Adipose tissue (tissue), 3 donors: Measurements from ENCODE around the gene SPAG8. TPM values are rescaled to one million over a fixed set of nuclear protein-coding genes. Genes with fewer than 3 reads are reported as not detected.

Experiments
- H3K27ac ChIP-seq: one replicate; pipeline ENCODE4 v1.5.1; 2013; ENCODE audit warnings: low read depth, low read length
- WGBS, 3 donors: extraction: QIAGEN DNeasy Blood & Tissue Kit; methylation state at CpG; one replicate each; pipeline ENCODE4 v1.1.7; 2013; 5-methylcytosine and 5-hydroxymethylcytosine counted together
- polyA plus RNA-seq, 3 donors: library from polyadenylated mRNA; stranded (reverse); fragments of 200-250 nt; gene quantifications; one replicate each; pipeline ENCODE4 v1.2.3, GENCODE V29; 2013
- donor health status: healthy with polysubstance abuse.
- donor health status: Bipolar disorder and iron deficiency.
- donor health status: healthy.

SPAG8 gene
- under 1 TPM; 0.78 to 0.90 (median 0.80) TPM for polyA plus RNA-seq

DNA sequence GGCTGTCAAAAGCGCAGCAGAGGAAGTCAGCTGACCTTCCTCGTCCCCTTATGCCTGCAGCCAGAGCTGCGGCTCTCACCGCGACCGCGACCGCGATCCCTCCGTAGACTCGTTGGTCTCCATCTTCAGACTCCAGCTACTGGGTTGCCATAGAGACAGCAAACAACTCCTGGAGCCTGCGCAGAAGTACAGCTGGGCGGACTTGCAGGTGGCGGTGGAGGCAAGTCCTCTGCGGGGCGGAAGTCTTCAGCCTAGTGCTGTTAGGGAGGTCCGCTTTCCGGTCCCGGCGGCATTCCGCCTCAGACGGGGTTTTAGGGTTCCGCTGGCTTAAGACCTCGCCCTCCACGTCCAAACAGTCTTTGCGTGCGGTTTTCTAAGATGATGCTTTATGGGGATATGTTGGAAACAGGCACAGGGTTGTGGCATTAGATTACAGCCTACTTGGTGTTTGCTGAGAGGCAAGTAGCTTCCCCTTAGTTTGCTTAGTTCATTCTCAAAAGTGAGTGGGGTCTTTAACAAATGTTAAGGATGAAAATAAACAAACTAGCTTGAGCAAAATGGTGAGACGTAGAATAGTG, at the start of gene SPAG8:
TSS of gene SPAG8 (minus strand) at position 238 of the 578 bp plus-strand sequence. CDS start at position 123, 115 bp downstream.
- 1 to 2% (median 2%) methylated on average over 28 of the region's 28 CpGs for WGBS, 3 donors
- H3K27ac ChIP-seq = no peak within 1 kb of the TSS

DNA sequence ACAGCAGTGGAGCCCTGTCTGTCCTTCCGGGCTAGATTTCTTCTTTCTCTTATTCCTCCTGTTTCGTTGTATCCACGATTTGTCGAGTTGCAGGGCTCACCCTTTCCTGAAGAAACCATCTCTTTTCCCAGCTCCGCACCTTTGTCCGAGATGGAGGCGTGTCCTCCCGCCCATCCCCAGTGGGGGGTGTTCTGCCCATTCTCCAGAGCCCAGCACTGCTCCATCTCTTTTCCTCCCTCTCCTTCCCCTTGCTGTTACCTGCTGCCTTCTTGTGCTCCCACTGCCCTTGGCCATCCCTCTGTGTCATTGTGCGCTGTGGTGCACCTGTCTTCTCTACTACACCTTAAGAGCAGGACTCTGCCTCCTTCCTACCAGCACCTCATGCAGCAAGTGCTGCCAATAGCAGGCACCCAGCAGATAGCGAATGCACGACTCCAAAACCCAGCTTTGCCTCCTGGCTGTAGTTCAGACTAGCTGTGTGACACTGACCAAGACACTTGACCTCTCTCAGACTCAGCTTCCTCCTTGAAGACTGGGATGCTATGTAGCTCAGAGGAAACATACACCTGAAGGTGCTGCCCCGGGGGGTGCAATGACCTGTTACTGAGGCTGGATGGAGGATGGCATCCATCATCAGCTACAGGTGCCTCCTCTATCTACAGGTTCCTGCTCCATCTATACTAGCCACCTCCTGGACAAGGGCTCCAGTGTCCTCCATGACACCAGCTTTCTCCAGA, 49.3 kb upstream of the SPAG8 start:
- no peak overlapping the region for H3K27ac ChIP-seq
- WGBS, 3 donors = 50 to 72% (median 69%) methylated on average over 12 of the region's 12 CpGs

GRCh38 chr9:35859990-35860339, 47.9 kb upstream of the SPAG8 start:
- H3K27ac ChIP-seq = no peak overlapping the region
- WGBS, 3 donors = 41 to 43% (median 42%) methylated on average over 3 of the region's 3 CpGs

DNA sequence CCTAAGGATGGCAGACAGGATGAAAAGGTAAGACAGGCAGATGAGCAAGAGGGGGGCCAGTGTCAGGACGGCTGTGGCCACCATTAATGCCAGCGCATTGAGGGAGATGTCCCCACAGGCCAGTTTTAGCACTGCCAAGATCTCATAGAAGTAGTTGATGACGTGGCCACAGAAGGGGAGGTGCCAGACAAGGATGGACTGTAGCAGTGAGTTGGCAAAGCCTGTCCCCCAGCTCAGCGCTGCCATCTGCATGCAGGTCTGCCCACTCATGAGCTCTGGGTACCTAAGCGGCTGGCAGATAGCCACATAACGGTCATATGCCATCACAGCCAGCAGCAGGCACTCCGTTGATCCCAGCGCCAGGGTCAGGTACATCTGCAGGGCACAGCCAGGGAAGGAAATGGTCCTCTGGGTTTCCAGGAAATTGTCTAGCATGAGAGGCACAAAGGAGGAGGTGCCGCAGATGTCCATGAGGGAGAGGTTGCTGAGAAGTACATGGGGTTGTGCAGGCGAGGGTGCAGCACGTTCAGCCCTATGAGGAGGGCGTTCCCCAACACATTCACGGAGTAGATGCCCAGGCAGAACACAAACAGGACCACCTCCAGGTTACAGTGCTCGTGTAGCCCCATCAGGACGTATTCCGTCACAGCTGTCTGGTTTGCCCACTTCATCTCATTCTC, 47.4 kb upstream of the SPAG8 start:
- 54 to 58% (median 56%) methylated on average over 16 of the region's 16 CpGs for WGBS, 3 donors
- no peak overlapping the region for H3K27ac ChIP-seq

- 55 to 78% (median 59%) methylated on average over 5 of the region's 5 CpGs for WGBS, 3 donors
- no peak overlapping the region for H3K27ac ChIP-seq
Observed at GRCh38 chr9:35858458-35858857, 46.4 kb upstream of the SPAG8 start.

GRCh38 chr9:35856882-35857281, 44.8 kb upstream of the SPAG8 start:
- WGBS, 3 donors = 81 to 88% (median 86%) methylated on average over 5 of the region's 5 CpGs
- no peak overlapping the region for H3K27ac ChIP-seq

DNA sequence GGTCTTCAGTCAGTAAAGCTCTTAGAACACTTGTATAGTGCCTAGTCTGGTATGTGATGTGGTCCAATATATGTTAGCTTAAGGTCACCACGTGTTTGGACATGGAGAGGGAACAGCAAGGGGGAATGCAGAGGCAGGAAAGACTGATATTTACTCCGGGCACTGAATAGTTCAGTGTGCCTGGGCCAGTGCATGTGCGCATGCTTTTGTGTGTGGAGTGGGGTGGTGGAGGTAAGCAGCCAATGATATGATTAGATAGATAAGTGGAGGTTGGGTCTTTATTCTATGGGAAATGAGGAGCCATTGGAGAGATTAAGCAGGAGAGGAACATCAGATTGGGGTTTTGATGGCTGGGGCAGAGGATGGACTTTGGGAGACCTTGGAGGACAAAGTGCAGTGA, 44.1 kb upstream of the SPAG8 start:
- H3K27ac ChIP-seq = no peak overlapping the region
- 72 to 80% (median 74%) methylated on average over 3 of the region's 3 CpGs for WGBS, 3 donors

DNA sequence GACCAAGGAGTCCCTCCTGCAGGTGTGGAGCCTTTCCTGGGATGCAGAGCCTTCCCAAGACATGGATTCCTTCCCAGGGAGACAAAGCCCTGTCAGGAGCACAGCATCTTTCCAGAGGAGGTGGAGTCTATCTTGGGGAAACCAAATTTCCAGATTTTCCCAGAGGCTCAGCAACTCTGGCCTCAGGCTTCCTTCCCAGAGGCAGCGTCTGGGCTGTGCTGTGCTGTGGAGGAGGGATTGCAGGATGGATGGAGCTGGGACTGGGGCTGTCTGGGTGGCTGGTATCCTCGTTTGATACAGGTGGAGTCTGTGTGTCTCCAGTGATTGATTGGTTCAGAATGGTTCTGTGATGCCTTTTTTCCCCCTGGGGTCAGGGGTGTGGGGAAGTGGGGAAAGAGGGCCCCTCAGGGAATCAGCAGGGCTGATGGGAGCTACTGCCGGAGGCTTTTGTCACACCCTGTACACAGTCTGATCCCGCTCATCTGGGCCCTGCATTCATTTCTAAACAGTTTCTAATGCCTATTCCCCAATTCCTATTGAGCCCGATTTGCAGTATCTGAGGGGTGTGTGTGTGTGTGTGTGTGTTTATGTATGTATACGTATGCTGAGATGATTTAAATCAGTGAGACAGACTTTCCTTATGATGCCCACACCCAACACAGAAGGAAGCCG, 42.2 kb upstream of the SPAG8 start:
- 81 to 88% (median 87%) methylated on average over 7 of the region's 7 CpGs for WGBS, 3 donors
- H3K27ac ChIP-seq = no peak overlapping the region

- no peak overlapping the region for H3K27ac ChIP-seq
- WGBS, 3 donors = 86 to 89% (median 88%) methylated on average over 22 to 25 of the region's 25 CpGs
Observed at GRCh38 chr9:35852876-35853865, 41.1 kb upstream of the SPAG8 start.

DNA sequence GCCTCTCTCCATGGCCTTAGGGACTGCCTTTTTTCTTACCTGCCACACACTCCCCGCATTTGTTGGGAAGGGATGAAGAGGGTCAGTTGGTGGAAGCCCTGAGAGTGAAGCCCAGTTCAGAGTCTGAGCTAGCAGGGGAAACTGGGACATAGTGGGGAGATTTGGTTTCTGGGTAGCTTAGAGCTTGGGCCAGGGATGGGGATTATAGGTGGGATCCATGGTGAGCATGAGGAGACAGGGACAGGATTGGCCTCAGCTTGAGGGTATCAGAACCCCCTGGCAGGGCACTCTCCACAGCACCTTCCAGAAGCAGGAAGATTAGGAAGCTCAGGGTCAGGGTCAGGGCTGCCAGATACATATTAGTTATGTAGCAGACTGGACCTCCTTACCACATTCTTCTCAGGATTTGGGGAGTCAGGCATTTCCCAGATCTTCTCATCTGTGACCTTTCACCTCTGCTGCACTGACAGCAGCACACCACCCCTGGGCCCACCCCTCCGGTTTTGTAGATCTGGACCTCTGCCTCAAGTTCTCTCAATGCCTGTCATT, 40.3 kb upstream of the SPAG8 start:
- WGBS, 3 donors = 90 to 98% (median 97%) methylated on average over 2 of the region's 2 CpGs
- no peak overlapping the region for H3K27ac ChIP-seq

- no peak overlapping the region for H3K27ac ChIP-seq
- whole genome bisulfite sequencing, 3 donors = 76 to 86% (median 79%) methylated on average over 4 of the region's 4 CpGs
Observed at GRCh38 chr9:35847792-35848572, 35.9 kb upstream of the SPAG8 start.

DNA sequence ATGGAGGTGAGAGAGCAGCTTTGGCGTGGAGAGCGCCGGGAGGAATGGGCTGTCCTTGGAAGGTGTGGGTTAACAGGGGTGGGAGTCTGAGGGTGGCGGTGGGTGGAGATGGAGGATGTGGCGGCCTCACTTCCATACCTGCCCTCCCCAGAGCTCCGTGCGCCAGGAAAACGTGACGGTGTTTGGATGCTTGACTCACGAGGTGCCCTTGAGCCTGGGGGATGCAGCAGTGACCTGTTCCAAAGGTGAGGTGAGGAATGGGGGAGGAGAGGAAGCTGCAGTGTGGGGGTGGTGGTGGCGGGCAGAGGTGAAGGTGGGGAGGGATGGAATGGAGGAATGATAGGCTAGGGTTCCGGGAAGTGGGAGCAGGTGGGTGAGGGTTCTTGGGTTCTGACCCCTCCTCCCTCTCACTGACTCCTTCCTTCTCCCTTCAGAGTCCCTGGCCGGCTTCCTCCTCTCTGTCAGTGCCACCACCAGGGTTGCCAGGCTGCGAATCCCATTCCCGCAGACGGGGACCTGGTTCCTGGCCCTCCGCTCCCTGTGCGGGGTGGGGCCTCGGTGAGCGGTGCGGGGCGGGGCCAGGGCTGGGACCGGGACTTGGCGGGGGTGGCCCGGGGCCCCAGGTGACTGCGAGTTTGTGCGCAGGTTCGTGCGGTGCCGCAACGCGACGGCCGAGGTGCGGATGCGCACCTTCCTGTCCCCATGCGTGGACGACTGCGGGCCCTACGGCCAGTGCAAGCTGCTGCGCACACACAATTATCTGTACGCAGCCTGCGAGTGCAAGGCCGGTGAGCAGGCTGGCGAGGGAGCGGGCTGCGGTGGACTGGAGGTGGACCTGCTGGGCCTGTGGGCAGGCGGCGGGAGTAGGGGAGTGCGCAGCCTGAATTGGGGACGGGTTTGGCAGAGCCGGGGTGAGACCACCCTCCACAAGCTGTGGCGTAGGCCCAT, 34.0 kb upstream of the SPAG8 start:
- H3K27ac ChIP-seq = peak overlapping the region; percentile 43
- WGBS, 3 donors = 48 to 61% (median 48%) methylated on average over 53 of the region's 53 CpGs

DNA sequence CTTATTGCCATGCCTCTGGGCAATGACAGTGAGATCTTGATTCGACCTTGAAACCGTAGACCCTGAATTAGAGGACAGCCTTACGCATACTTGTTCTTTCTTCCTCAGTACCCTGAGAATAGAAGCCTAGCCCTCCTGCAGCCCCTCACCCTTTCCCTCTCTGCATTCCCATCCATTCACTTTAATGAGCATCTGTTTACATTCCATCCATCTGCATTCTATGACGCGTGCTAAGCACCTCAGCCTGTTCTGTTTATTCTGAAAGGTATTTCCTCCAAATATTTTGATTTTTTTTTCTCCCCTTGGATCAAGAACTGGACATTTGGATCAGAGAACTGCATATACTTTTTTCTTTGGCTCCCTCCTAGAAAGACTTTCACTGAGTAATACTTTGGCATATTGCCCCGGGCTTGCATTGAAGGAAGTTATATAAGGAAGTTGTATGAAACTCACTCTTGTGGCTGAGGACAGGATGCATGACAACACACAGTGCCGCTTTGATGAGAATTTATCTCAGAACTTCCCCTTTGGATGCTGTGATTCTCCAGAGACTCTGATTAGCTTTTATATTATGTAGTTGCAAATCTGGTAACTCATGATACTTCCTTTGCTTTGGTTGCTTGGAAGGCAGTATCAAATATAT, 32.7 kb upstream of the SPAG8 start:
- 22 to 40% (median 28%) methylated on average over 7 of the region's 7 CpGs for WGBS, 3 donors
- H3K27ac ChIP-seq = no peak overlapping the region

DNA sequence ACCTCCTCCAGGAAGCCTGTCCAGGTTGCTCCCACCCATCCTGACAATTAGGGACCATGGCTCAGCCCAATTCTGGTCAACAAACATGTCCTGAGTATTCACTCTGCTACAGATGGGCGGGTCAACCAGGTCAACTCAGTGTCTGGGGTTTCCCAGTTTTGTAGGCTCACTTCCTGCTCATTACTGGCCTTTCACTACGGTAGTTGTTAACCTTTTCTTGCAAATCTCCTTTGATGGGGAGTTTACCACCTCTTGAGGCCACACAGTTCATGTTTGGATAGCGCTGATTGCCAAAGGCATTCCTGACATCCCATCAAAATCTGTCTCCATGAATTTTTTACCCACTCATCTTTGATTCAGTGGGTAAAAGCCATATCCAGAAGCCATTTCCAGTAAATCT, 30.7 kb upstream of the SPAG8 start:
- 76 to 83% (median 77%) methylated on average over 3 of the region's 3 CpGs for WGBS, 3 donors

DNA sequence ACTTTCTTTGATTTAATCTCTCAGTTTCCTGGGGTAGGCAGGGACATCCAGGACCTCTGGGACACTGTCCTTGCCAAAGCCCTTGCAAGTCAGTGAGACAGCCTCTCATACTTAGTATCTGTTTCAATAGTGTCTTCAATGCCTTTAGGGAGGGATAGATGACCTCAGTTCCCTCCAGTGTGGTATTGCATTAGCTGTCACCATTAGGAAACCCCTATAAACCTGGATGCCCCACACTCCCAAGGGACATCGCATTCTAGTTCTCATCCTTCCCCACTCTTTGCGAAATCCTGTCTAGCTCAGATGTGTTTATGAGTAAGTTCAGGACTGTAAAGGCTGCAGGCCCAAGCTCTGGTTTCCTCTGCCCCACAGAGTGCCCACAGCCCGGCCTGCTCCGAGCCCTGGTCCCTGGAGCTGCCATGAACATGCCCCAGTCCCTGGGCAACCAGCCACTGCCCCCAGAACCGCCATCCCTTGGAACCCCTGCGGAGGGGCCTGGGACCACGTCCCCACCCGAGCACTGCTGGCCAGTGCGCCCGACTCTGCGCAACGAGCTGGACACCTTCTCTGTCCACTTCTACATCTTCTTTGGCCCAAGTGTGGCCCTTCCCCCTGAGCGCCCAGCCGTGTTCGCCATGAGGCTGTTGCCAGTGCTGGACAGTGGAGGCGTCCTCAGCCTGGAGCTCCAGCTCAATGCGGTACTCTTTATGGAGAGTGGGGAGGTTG, 30.1 kb upstream of the SPAG8 start:
- no peak overlapping the region for H3K27ac ChIP-seq
- 88 to 91% (median 90%) methylated on average over 17 of the region's 17 CpGs for WGBS, 3 donors

More for the DNA sequence above, 30.7 kb upstream of the SPAG8 start:
- no peak overlapping the region for H3K27ac ChIP-seq
